Upper lobe of left lung (tissue), 6 donors: Measurements from ENCODE around the gene ADCY5. TPM values are rescaled to one million over a fixed set of nuclear protein-coding genes. Genes with fewer than 3 reads are reported as not detected.

Source experiments
- ATAC-seq, 2 donors: fragments of 200-7000 bp; cut with Tn5 transposase; one replicate each; pipeline ENCODE4 v1.9.1; 2022; ENCODE audit warnings: mild to moderate bottlenecking in 2 of 2, moderate library complexity in 2 of 2; ENCODE audit not compliant: low FRiP score in 2 of 2
- DNase-seq, 2 donors: peaks; one replicate each; pipeline ENCODE4 v3.0.0-alpha.2; 2019 to 2020
- H3K27ac ChIP-seq, 4 donors: fragments of 200-600 bp; sonication (generic); one replicate each; pipeline ENCODE4 v1.5.1; 2016 to 2019
- H3K27me3 ChIP-seq, 4 donors: fragments of 200-600 bp; sonication (generic); one replicate each; pipeline ENCODE4 v1.5.1; 2017 to 2019
- H3K36me3 ChIP-seq, 4 donors: fragments of 200-600 bp; sonication (generic); one replicate each; pipeline ENCODE4 v1.5.1; 2016 to 2019
- H3K4me1 ChIP-seq, 4 donors: fragments of 200-600 bp; sonication (generic); one replicate each; pipeline ENCODE4 v1.5.1; 2018 to 2019
- H3K4me3 ChIP-seq, 4 donors: fragments of 200-600 bp; sonication (generic); one replicate each; pipeline ENCODE4 v1.5.1; 2017 to 2019; ENCODE audit warnings: mild to moderate bottlenecking in 2 of 4, moderate library complexity in 1 of 4
- H3K9me3 ChIP-seq, 4 donors: fragments of 200-600 bp; sonication (generic); one replicate each; pipeline ENCODE4 v1.5.1; 2018 to 2019
- CTCF ChIP-seq, 6 experiments: fragments of 450-650 bp in 4 of 6; fragments of 200-600 bp in 2 of 6; sonication (generic) in 2 of 6; IDR thresholded peaks; one replicate each; pipeline ENCODE4 v1.5.1; 2016 to 2019; ENCODE audit warnings: antibody characterized with exemption in 6 of 6
- EP300 ChIP-seq, 4 donors: sonication (generic); formaldehyde crosslinking; IDR thresholded peaks; one replicate each; pipeline ENCODE4 v1.5.1; 2017; ENCODE audit warnings: antibody characterized with exemption in 4 of 4, control low read depth in 2 of 4
- POLR2A ChIP-seq, 4 donors: fragments of 450-650 bp; IDR thresholded peaks; one replicate each; pipeline ENCODE4 v1.5.1; 2016 to 2017; ENCODE audit warnings: antibody characterized with exemption in 4 of 4, mild to moderate bottlenecking in 2 of 4
- POLR2AphosphoS5 ChIP-seq, 2 donors: sonication (generic); formaldehyde crosslinking; IDR thresholded peaks; one replicate each; pipeline ENCODE4 v1.5.1; 2017; ENCODE audit warnings: antibody characterized with exemption in 2 of 2
- WGBS, 2 donors: methylation state at CpG; one replicate each; pipeline ENCODE4 v1.1.5; 2017 to 2018; 5-methylcytosine and 5-hydroxymethylcytosine counted together
- total RNA-seq, 6 donors: library from RNA; depleted of rRNA in 4 of 6; stranded (reverse); fragments of >200 nt in 4 of 6; gene quantifications; one replicate each; pipeline versions ENCODE4 v1.1.0 to v1.2.1, GENCODE V29; 2016 to 2021
- donor health status: DM: no; HTN: no; CAD: no; lungs with moderate emphysema.
- donor health status: DM: no; HTN: yes; CAD: no; lungs with severe emphysema.

Gene ADCY5
- total RNA-seq, 6 donors from 2014 or later: 2.1 to 23.0 (median 3.2) TPM

- no peaks in the 10 kb centered on the region for H3K9me3 ChIP-seq
- no peaks in the 10 kb centered on the region for H3K4me1 ChIP-seq
- DNase-seq (peak in 1 of 2 donors; percentile 59), ATAC-seq (no peak)
- no peak overlapping the region for H3K4me3 ChIP-seq
- no peaks in the 10 kb centered on the region for H3K27me3 ChIP-seq
- TF ChIP-seq POLR2A (IDR thresholded peaks at IDR 0.05): no peak
- no peak for TF ChIP-seq CTCF (IDR thresholded peaks at IDR 0.05)
- no peak for TF ChIP-seq POLR2AphosphoS5 (IDR thresholded peaks at IDR 0.05)
- TF ChIP-seq EP300 (IDR thresholded peaks at IDR 0.05): no peak
- H3K27ac ChIP-seq: no peak overlapping the region
- WGBS, 2 donors: 55 to 61% methylated on average over 2 to 4 of the region's 4 CpGs
- H3K36me3 ChIP-seq: no peaks in the 10 kb centered on the region
These were observed 147.3 kb downstream of the ADCY5 start for GRCh38 chr3:123301331-123302184.

GRCh38 chr3:123300583-123300982 is 148.3 kb downstream of the ADCY5 start:
- ATAC-seq (no peak), DNase-seq (no peak)
- WGBS, 2 donors: 74 to 80% methylated on average over 8 of the region's 8 CpGs
- Histone ChIP-seq H3K9me3 (no peaks in the 10 kb centered on the region), H3K4me1 (no peaks in the 10 kb centered on the region), H3K27me3 (no peaks in the 10 kb centered on the region), H3K36me3 (no peaks in the 10 kb centered on the region), H3K27ac (no peak overlapping the region), H3K4me3 (no peak overlapping the region)
- TF ChIP-seq POLR2A (IDR thresholded peaks at IDR 0.05) (no peak), POLR2AphosphoS5 (IDR thresholded peaks at IDR 0.05) (no peak)

- H3K27ac ChIP-seq: no peak overlapping the region
- ATAC-seq (no peak), DNase-seq (no peak)
- no peaks in the 10 kb centered on the region for H3K4me1 ChIP-seq
- H3K9me3 ChIP-seq: no peaks in the 10 kb centered on the region
- no peak overlapping the region for H3K4me3 ChIP-seq
- H3K27me3 ChIP-seq: no peaks in the 10 kb centered on the region
- TF ChIP-seq POLR2AphosphoS5 (IDR thresholded peaks at IDR 0.05) (no peak), CTCF (IDR thresholded peaks at IDR 0.05) (no peak), POLR2A (IDR thresholded peaks at IDR 0.05) (no peak), EP300 (IDR thresholded peaks at IDR 0.05) (no peak)
- 93 to 97% methylated on average over 6 to 14 of the region's 16 CpGs for WGBS, 2 donors
- no peaks in the 10 kb centered on the region for H3K36me3 ChIP-seq
These were observed 148.8 kb downstream of the ADCY5 start for GRCh38 chr3:123300056-123300455.

GRCh38 chr3:123299581-123299980 is 149.3 kb downstream of the ADCY5 start:
- Histone ChIP-seq H3K36me3 (no peaks in the 10 kb centered on the region), H3K27me3 (no peaks in the 10 kb centered on the region), H3K27ac (no peak overlapping the region), H3K4me1 (no peaks in the 10 kb centered on the region), H3K9me3 (no peaks in the 10 kb centered on the region), H3K4me3 (no peak overlapping the region)
- no peak for TF ChIP-seq POLR2A (IDR thresholded peaks at IDR 0.05)
- TF ChIP-seq CTCF (IDR thresholded peaks at IDR 0.05): no peak
- no peak for TF ChIP-seq POLR2AphosphoS5 (IDR thresholded peaks at IDR 0.05)
- no peak for TF ChIP-seq EP300 (IDR thresholded peaks at IDR 0.05)
- WGBS, 2 donors: 72 to 85% methylated on average over 4 to 8 of the region's 8 CpGs
- DNase-seq: no peak
- ATAC-seq: no peak

- H3K27me3 ChIP-seq: no peaks in the 10 kb centered on the region
- ATAC-seq (no peak), DNase-seq (no peak)
- H3K36me3 ChIP-seq: no peaks in the 10 kb centered on the region
- H3K4me1 ChIP-seq: no peaks in the 10 kb centered on the region
- 75 to 79% methylated on average over 5 of the region's 5 CpGs for WGBS, 2 donors
- TF ChIP-seq POLR2A (IDR thresholded peaks at IDR 0.05) (no peak), POLR2AphosphoS5 (IDR thresholded peaks at IDR 0.05) (no peak), EP300 (IDR thresholded peaks at IDR 0.05) (no peak), CTCF (IDR thresholded peaks at IDR 0.05) (no peak)
- H3K27ac ChIP-seq: no peak overlapping the region
- H3K9me3 ChIP-seq: no peaks in the 10 kb centered on the region
- no peak overlapping the region for H3K4me3 ChIP-seq
These were observed 150.0 kb downstream of the ADCY5 start for GRCh38 chr3:123298903-123299302.
